K562 (cell line): Measurements from ENCODE around the gene ANK2. TPM values are rescaled to one million over a fixed set of nuclear protein-coding genes. Genes with fewer than 3 reads are reported as not detected.

ENCODE experiments used
- ATAC-seq: fragments of 200-7000 bp; cut with Tn5 transposase; 3 replicates; pipeline ENCODE4 v1.9.1; 2020; ENCODE audit warnings: moderate library complexity
- BruUV-seq: library from RNA; stranded (reverse); fragments of 400-500 nt; replicated peaks from 2 replicates; lab custom pipeline; 2021; lab: Mats Ljungman, UMichigan
- CTCF ChIA-PET: fragments of 300-600 bp; formaldehyde crosslinking; extraction: SDS; loops from one replicate; lab custom pipeline; 2021; ENCODE audit warnings: low intra/inter-chr PET ratio; lab: Yijun Ruan, JAX
- POLR2A ChIA-PET: fragments of 300-600, 350-650 bp; sonication (Branson Sonifier 250); formaldehyde crosslinking; extraction: SDS; loops from one replicate; lab custom pipeline; 2021; ENCODE audit warnings: antibody characterized with exemption, inconsistent platforms; lab: Yijun Ruan, JAX
- DNase-seq, 4 experiments: peaks; one replicate each; pipeline versions ENCODE4 v3.0.0 to v3.0.0-alpha.2; 2011 to 2018; ENCODE audit warnings: low spot score in 3 of 4, mixed read lengths in 3 of 4; ENCODE audit errors: extremely low read depth in 1 of 4
- FAIRE-seq: peaks from 2 replicates; lab custom pipeline; 2011; peaks lifted over from hg19 to GRCh38; lab: Jason Lieb, UNC
- H2AFZ ChIP-seq: 2 replicates; pipeline ENCODE4 v1.6.0; 2011; ENCODE audit warnings: low read depth, low read length, control low read depth, inconsistent platforms
- H3K27ac ChIP-seq: fragments of 200-600 bp; 3 replicates; pipeline ENCODE4 v1.8.0; 2011; ENCODE audit warnings: low read depth, mild to moderate bottlenecking, control low read depth, inconsistent platforms, low read length, moderate library complexity, mixed read lengths; ENCODE audit errors: extremely low read depth
- H3K27me3 ChIP-seq, 2 experiments: fragments of 300-600 bp in 1 of 2; 2 replicates in 1 of 2; 3 replicates in 1 of 2; pipeline versions ENCODE4 v1.6.0 to v1.8.0; 2011; ENCODE audit warnings: inconsistent platforms in 2 of 2, low read length in 2 of 2, mild to moderate bottlenecking in 1 of 2, mixed read lengths in 1 of 2, moderate library complexity in 1 of 2; ENCODE audit not compliant: control insufficient read depth in 2 of 2, insufficient read depth in 2 of 2
- H3K36me3 ChIP-seq: fragments of 300-600 bp; 3 replicates; pipeline ENCODE4 v1.8.0; 2011; ENCODE audit warnings: mild to moderate bottlenecking, low read length, inconsistent platforms; ENCODE audit not compliant: control insufficient read depth, insufficient read depth
- H3K4me1 ChIP-seq, 2 experiments: fragments of 200-600 bp in 1 of 2; replicated peaks in 1 of 2; 2 replicates in 1 of 2; 3 replicates in 1 of 2; pipeline versions ENCODE4 v1.5.1 to v1.8.0; 2011; ENCODE audit warnings: inconsistent platforms in 2 of 2, low read length in 2 of 2, mild to moderate bottlenecking in 1 of 2, mixed read lengths in 1 of 2, moderate library complexity in 1 of 2; ENCODE audit not compliant: control insufficient read depth in 2 of 2, insufficient read depth in 2 of 2
- H3K4me2 ChIP-seq: 2 replicates; pipeline ENCODE4 v1.6.1; 2011; ENCODE audit warnings: low read length, control low read depth, inconsistent platforms, mixed read lengths; ENCODE audit not compliant: insufficient read depth
- H3K4me3 ChIP-seq: fragments of 200-600 bp; sonication (generic), shearing (Covaris generic); 2 replicates; pipeline ENCODE4 v1.5.1; 2016; ENCODE audit warnings: control low read depth, inconsistent platforms
- H3K79me2 ChIP-seq: fragments of 200-600 bp; 3 replicates; pipeline ENCODE4 v1.8.0; 2011; ENCODE audit warnings: low read length, inconsistent platforms; ENCODE audit not compliant: control insufficient read depth, insufficient read depth
- H3K9ac ChIP-seq, 2 experiments: 2 replicates each; pipeline versions ENCODE4 v1.6.0 to v1.6.1; 2011; ENCODE audit warnings: low read depth in 2 of 2, low read length in 2 of 2, control low read depth in 1 of 2, inconsistent platforms in 1 of 2, mild to moderate bottlenecking in 1 of 2, mixed read lengths in 1 of 2; ENCODE audit not compliant: insufficient read depth in 1 of 2
- H3K9me1 ChIP-seq: one replicate; pipeline ENCODE4 v1.6.0; 2011; ENCODE audit warnings: inconsistent platforms, mild to moderate bottlenecking, low read length, moderate library complexity; ENCODE audit not compliant: control insufficient read depth, insufficient read depth
- H3K9me3 ChIP-seq: replicated peaks from 2 replicates; pipeline ENCODE4 v1.5.1; 2011; ENCODE audit warnings: low read depth, low read length, inconsistent platforms; ENCODE audit not compliant: control insufficient read depth, insufficient read depth
- H4K20me1 ChIP-seq: replicated peaks from 2 replicates; pipeline ENCODE4 v1.6.1; 2011; ENCODE audit warnings: low read length, inconsistent platforms, mixed read lengths; ENCODE audit not compliant: control insufficient read depth, insufficient read depth
- CAMTA2 ChIP-seq: fragments of 250-450 bp; sonication (Bioruptor Pico); conservative IDR thresholded peaks from 2 replicates; pipeline ENCODE4 v1.5.1; 2022
- CBFA2T2 ChIP-seq: fragments of 450-650 bp; conservative IDR thresholded peaks from 2 replicates; pipeline ENCODE4 v1.6.1; 2017; ENCODE audit warnings: mild to moderate bottlenecking
- CBFA2T3 ChIP-seq: fragments of 450-650 bp; IDR thresholded peaks from 2 replicates; pipeline ENCODE4 v1.6.1; 2017
- FOSL1 ChIP-seq: fragments of 200-800 bp; sonication (Bioruptor generic); conservative IDR thresholded peaks from 2 replicates; pipeline ENCODE4 v1.6.1; 2016; ENCODE audit warnings: missing genetic modification characterization, missing compliant biosample characterization
- JUND ChIP-seq, 2 experiments: IDR thresholded peaks; 2 replicates in 1 of 2; 3 replicates in 1 of 2; pipeline ENCODE4 v1.6.1; 2011; ENCODE audit warnings: borderline replicate concordance in 2 of 2, low read depth in 2 of 2, low read length in 2 of 2, improper control_type of control experiment in 1 of 2, missing biosample characterization in 1 of 2, missing genetic modification characterization in 1 of 2, missing genetic modification reagents in 1 of 2
- KDM1A ChIP-seq, 2 experiments: fragments of 450-650 bp; IDR thresholded peaks; 2 replicates each; pipeline ENCODE4 v1.6.1; 2016; ENCODE audit warnings: mild to moderate bottlenecking in 2 of 2
- ZNF398 ChIP-seq: fragments of 250-450 bp; sonication (Bioruptor Pico); IDR thresholded peaks from 2 replicates; pipeline ENCODE4 v1.8.0; 2021; ENCODE audit warnings: moderate library complexity, mild to moderate bottlenecking, inconsistent platforms
- WGBS: fragments of 100-300 bp; shearing (Covaris generic); methylation state at CpG from one replicate; pipeline ENCODE4 v1.1.6; 2016; ENCODE audit warnings: low coverage, mixed read lengths; ENCODE audit not compliant: insufficient coverage; ENCODE audit errors: missing lambda C conversion rate; 5-methylcytosine and 5-hydroxymethylcytosine counted together
- in situ Hi-C: fragments of 300-500 bp; cut with MboI; formaldehyde crosslinking; loops from 4 replicates; pipeline ENCODE4 v1.15.0; 2018; ENCODE audit warnings: inconsistent platforms, mixed read lengths
- intact Hi-C: fragments of 100-400 bp; cut with micrococcal nuclease; formaldehyde crosslinking; loops from 2 replicates; pipeline ENCODE4 v1.14.2; 2022
- polyA plus RNA-seq, 8 experiments: library from polyadenylated mRNA; depleted of rRNA in 4 of 8; stranded (reverse) in 5 of 8; unstranded in 3 of 8; fragments of >200 nt; fragmentation: Nextera tagmentation in 2 of 8; fragmentation: Illumina TruSeq in 1 of 8; extraction: Ambion mirVana in 2 of 8; extraction: Trizol in 1 of 8; gene quantifications; 2 replicates each; pipeline versions ENCODE4 v1.2.1 to v1.2.3, GENCODE V29; 2011 to 2014; ENCODE audit warnings: inconsistent platforms in 1 of 8, missing spikeins in 1 of 8
- total RNA-seq, 7 experiments: library from RNA; depleted of rRNA in 6 of 7; stranded (reverse); fragments of >200 nt in 6 of 7; fragmentation: Illumina TruSeq in 2 of 7; extraction: Trizol in 2 of 7; gene quantifications; 2 replicates each; pipeline versions ENCODE4 v1.2.1 to v1.2.3, GENCODE V29; 2011 to 2021; ENCODE audit warnings: low replicate concordance in 1 of 7

ANK2 gene
- total and polyA plus RNA-seq, 9 of the 15 experiments (the other 6 are each of a cell fraction or from before 2014, with no cell fraction given): 0.07 to 0.24 TPM; not detected in 7

- no peaks in the 10 kb centered on the region for H3K36me3 ChIP-seq
- peak in 2 of 4 experiments; percentile 5 to 12 for DNase-seq
- no peaks in the 10 kb centered on the region for H3K9me1 ChIP-seq
- H2AFZ ChIP-seq: no peak overlapping the region
- no peaks in the 10 kb centered on the region for H3K4me1 ChIP-seq
- ChIA-PET POLR2A (interaction anchor here (0.8 kb wide), 1 partner anchor 546 kb away, joined by 4 read pairs; no protein-coding TSS in a partner anchor), CTCF (no interaction called here)
- H3K9ac ChIP-seq: no peak overlapping the region
- no peak overlapping the region for H3K27ac ChIP-seq
- no peak for FAIRE-seq
- no peaks in the 10 kb centered on the region for H3K9me3 ChIP-seq
- WGBS: 3% methylated on average over 13 of the region's 13 CpGs
- TF ChIP-seq ZNF398 (CRISPR knock-in tag): no peak
- 0 out of 2 replicates have a peak, but pooled peaks have one; percentile 26 for TF ChIP-seq CBFA2T2
- TF ChIP-seq KDM1A (IDR thresholded peaks at IDR 0.05): peak; percentile 27 to 61; a peak in 1 of 4 replicates
- TF ChIP-seq JUND (IDR thresholded peaks at IDR 0.05; ENCODE audit: borderline replicate concordance, low read depth, low read length): 0 out of 2 replicates have a peak, but pooled peaks have one; percentile 9
- 0 out of 3 replicates have a peak, but pooled peaks have one; percentile 16 for TF ChIP-seq JUND (tag; IDR thresholded peaks at IDR 0.05; ENCODE audit: borderline replicate concordance, low read depth, low read length)
- peak; percentile 58 for TF ChIP-seq CBFA2T3
- no peak for TF ChIP-seq CAMTA2 (CRISPR knock-in tag)
- 0 out of 2 replicates have a peak, but pooled peaks have one; percentile 28 for TF ChIP-seq FOSL1 (tag)
- intact Hi-C loops (no loop called here), in situ Hi-C loops (no loop called here)
- no peaks in the 10 kb centered on the region for H3K79me2 ChIP-seq
- H3K27me3 ChIP-seq: no peaks in the 10 kb centered on the region
- H3K4me3 ChIP-seq: no peak overlapping the region
- H3K4me2 ChIP-seq: no peak overlapping the region
- H4K20me1 ChIP-seq: no peaks in the 10 kb centered on the region
- no TSS peak for BruUV-seq
- ATAC-seq: peak; percentile 39; the same call in 1 of the 3 replicates
Observed at GRCh38 chr4:113355550-113356371, 306.3 kb downstream of the ANK2 start.
